Endodermal cell (in vitro differentiated cells): ENCODE results near the gene PLAAT1. TPM values are rescaled to one million over a fixed set of nuclear protein-coding genes. Genes with fewer than 3 reads are reported as not detected.

Experiments used
- DNase-seq: peaks from one replicate; pipeline ENCODE4 v3.0.0-alpha.2; 2017
- H3K27ac ChIP-seq: 2 replicates; pipeline ENCODE4 v1.5.1; 2013; ENCODE audit warnings: mild to moderate bottlenecking, low read depth, low read length, moderate library complexity
- H3K27me3 ChIP-seq: 2 replicates; pipeline ENCODE4 v1.6.1; 2013; ENCODE audit warnings: mild to moderate bottlenecking, low read length, moderate library complexity; ENCODE audit not compliant: insufficient read depth, control insufficient read depth, poor library complexity, severe bottlenecking
- H3K36me3 ChIP-seq: 2 replicates; pipeline ENCODE4 v1.7.0; 2013; ENCODE audit warnings: mild to moderate bottlenecking, low read length, moderate library complexity; ENCODE audit not compliant: control insufficient read depth, insufficient read depth
- H3K4me1 ChIP-seq: one replicate; pipeline ENCODE4 v1.7.0; 2013; ENCODE audit warnings: low read length; ENCODE audit not compliant: control insufficient read depth, insufficient read depth
- H3K4me3 ChIP-seq: 2 replicates; pipeline ENCODE4 v1.5.1; 2013; ENCODE audit warnings: mild to moderate bottlenecking, low read length, moderate library complexity
- H3K9ac ChIP-seq: 2 replicates; pipeline ENCODE4 v1.6.1; 2013; ENCODE audit warnings: mild to moderate bottlenecking, low read length, moderate library complexity; ENCODE audit not compliant: poor library complexity, severe bottlenecking; ENCODE audit errors: extremely low read depth
- H3K9me3 ChIP-seq: 2 replicates; pipeline ENCODE4 v1.6.1; 2013; ENCODE audit warnings: mild to moderate bottlenecking, low read length, moderate library complexity; ENCODE audit not compliant: control insufficient read depth
- H3K27ac Mint-ChIP-seq: 2 replicates; pipeline ENCODE4 v1.8.0; 2020; ENCODE audit warnings: mixed read lengths
- H3K27me3 Mint-ChIP-seq: 2 replicates; pipeline ENCODE4 v1.8.0; 2021; ENCODE audit warnings: mild to moderate bottlenecking, mixed read lengths; ENCODE audit not compliant: insufficient read depth
- H3K36me3 Mint-ChIP-seq: 2 replicates; pipeline ENCODE4 v1.8.0; 2020; ENCODE audit warnings: low read depth, mixed read lengths
- H3K4me1 Mint-ChIP-seq: 2 replicates; pipeline ENCODE4 v1.8.0; 2020; ENCODE audit warnings: mixed read lengths
- H3K4me3 Mint-ChIP-seq: 2 replicates; pipeline ENCODE4 v1.8.0; 2020; ENCODE audit warnings: mild to moderate bottlenecking, moderate library complexity, mixed read lengths
- H3K9me3 Mint-ChIP-seq: 2 replicates; pipeline ENCODE4 v1.8.0; 2020; ENCODE audit warnings: mild to moderate bottlenecking, mixed read lengths
- CTCF ChIP-seq: fragments of 200-600 bp; sonication (generic); conservative IDR thresholded peaks from 2 replicates; pipeline ENCODE4 v1.5.0; 2021; ENCODE audit warnings: antibody characterized with exemption, mild to moderate bottlenecking
- WGBS, 2 experiments: methylation state at CpG; one replicate each; pipeline versions ENCODE4 v1.1.5 to v1.1.7; 2013; ENCODE audit warnings: missing lambda C conversion rate in 2 of 2, mixed read lengths in 1 of 2; ENCODE audit not compliant: insufficient coverage in 1 of 2, insufficient read length in 1 of 2; 5-methylcytosine and 5-hydroxymethylcytosine counted together
- total RNA-seq, 2 donors: library from RNA; stranded (reverse); fragmentation: NEBNext Ultra II Directional in 1 of 2; extraction: Animal tissue kit (Norgen Biotek cat#: 25700) in 1 of 2; gene quantifications; 2 replicates in 1 of 2; 3 replicates in 1 of 2; pipeline ENCODE4 v1.2.1, GENCODE V29; 2021

Gene PLAAT1
- total RNA-seq, 2 donors from 2014 or later = 3.1 to 4.9 TPM

GRCh38 chr3:193225302-193226125 lies 15.5 kb upstream of the PLAAT1 start:
- no peaks in the 10 kb centered on the region for H3K36me3 Mint-ChIP-seq
- H3K9me3 ChIP-seq = no peaks in the 10 kb centered on the region
- H3K4me1 Mint-ChIP-seq = peaks cover 32% of the 10 kb centered on the region
- no peak overlapping the region for H3K27ac Mint-ChIP-seq
- H3K9me3 Mint-ChIP-seq = no peaks in the 10 kb centered on the region
- H3K27me3 Mint-ChIP-seq = peaks cover 3% of the 10 kb centered on the region
- no peak for TF ChIP-seq CTCF
- H3K9ac ChIP-seq = no peak overlapping the region
- peaks cover 15% of the 10 kb centered on the region for H3K4me1 ChIP-seq
- DNase-seq = no peak
- no peak overlapping the region for H3K4me3 ChIP-seq
- no peak overlapping the region for H3K4me3 Mint-ChIP-seq
- H3K27me3 ChIP-seq = no peaks in the 10 kb centered on the region
- WGBS, 2 experiments = 81 to 89% methylated on average over 4 to 6 of the region's 6 CpGs
- no peaks in the 10 kb centered on the region for H3K36me3 ChIP-seq
- H3K27ac ChIP-seq = no peak overlapping the region

- WGBS, 2 experiments = 95 to 100% methylated on average over 2 to 6 of the region's 6 CpGs
- Histone ChIP-seq H3K9ac (no peak overlapping the region), H3K4me1 (peaks cover 21% of the 10 kb centered on the region), H3K4me3 (no peak overlapping the region), H3K27ac (no peak overlapping the region), H3K27me3 (no peaks in the 10 kb centered on the region), H3K9me3 (no peaks in the 10 kb centered on the region), H3K36me3 (no peaks in the 10 kb centered on the region)
- TF ChIP-seq CTCF = no peak
- Mint-ChIP-seq H3K9me3 (no peaks in the 10 kb centered on the region), H3K4me1 (peaks cover 40% of the 10 kb centered on the region), H3K36me3 (no peaks in the 10 kb centered on the region), H3K27me3 (peaks cover 3% of the 10 kb centered on the region), H3K27ac (no peak overlapping the region), H3K4me3 (no peak overlapping the region)
- DNase-seq = no peak
Measured at GRCh38 chr3:193228206-193228605, 12.8 kb upstream of the PLAAT1 start.

- peaks cover 3% of the 10 kb centered on the region for H3K27me3 Mint-ChIP-seq
- no peaks in the 10 kb centered on the region for H3K9me3 Mint-ChIP-seq
- H3K36me3 Mint-ChIP-seq = no peaks in the 10 kb centered on the region
- 69 to 86% methylated on average over 2 to 4 of the region's 4 CpGs for WGBS, 2 experiments
- no peak for DNase-seq
- Histone ChIP-seq H3K36me3 (no peaks in the 10 kb centered on the region), H3K27ac (no peak overlapping the region), H3K4me3 (no peak overlapping the region), H3K9me3 (no peaks in the 10 kb centered on the region), H3K9ac (no peak overlapping the region), H3K27me3 (no peaks in the 10 kb centered on the region), H3K4me1 (peaks cover 21% of the 10 kb centered on the region)
- H3K27ac Mint-ChIP-seq = no peak overlapping the region
- no peak overlapping the region for H3K4me3 Mint-ChIP-seq
- peaks cover 40% of the 10 kb centered on the region for H3K4me1 Mint-ChIP-seq
- no peak for TF ChIP-seq CTCF
Measured at GRCh38 chr3:193229851-193230420, 11.1 kb upstream of the PLAAT1 start.
